Measurements from ENCODE around the gene RPL38. TPM values are rescaled to one million over a fixed set of nuclear protein-coding genes. Genes with fewer than 3 reads are reported as not detected.

RPL38 gene
- total and polyA plus RNA-seq, 2 donors (not counting 1 experiment from before 2014, with no cell fraction given), result 1,185 to 3,018 TPM

DNA sequence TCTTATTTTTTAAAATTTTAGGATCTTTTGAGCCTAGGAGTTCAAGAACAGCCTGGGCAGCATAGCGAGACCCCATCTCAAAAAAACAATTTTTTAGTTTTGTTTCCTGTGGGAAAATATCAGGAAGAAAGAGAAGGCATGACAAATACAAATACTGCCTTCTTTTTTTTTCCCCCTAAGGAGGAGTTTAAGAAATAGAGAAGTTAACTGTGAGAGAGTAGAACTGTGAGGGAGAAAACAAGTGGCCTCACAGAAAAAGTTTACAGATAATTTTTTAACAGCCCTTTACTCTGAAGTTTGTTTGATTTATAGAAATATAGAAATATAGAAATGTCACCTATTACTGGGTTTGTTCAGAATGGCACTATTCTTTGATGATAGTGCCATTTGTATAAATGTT lies 31.0 kb downstream of the RPL38 start:
- H3K9ac ChIP-seq (ENCODE audit: insufficient read depth, low read length), result no peak overlapping the region
- H3K4me3 ChIP-seq (replicated peaks in 1 of 4; ENCODE audit: control extremely low read depth in 1 of 4, insufficient read depth in 1 of 4, low read depth in 3 of 4, low read length in 4 of 4), result no peak overlapping the region
- H3K27me3 ChIP-seq (ENCODE audit: control insufficient read depth, insufficient read depth, low read length), result no peaks in the 10 kb centered on the region
- H3K4me2 ChIP-seq (ENCODE audit: extremely low read depth, insufficient read depth, low read length), result no peak overlapping the region
- no peak for TF ChIP-seq EZH2 (IDR thresholded peaks at IDR 0.05; ENCODE audit: low read length, missing control alignments)
- TF ChIP-seq, protein P1, sequence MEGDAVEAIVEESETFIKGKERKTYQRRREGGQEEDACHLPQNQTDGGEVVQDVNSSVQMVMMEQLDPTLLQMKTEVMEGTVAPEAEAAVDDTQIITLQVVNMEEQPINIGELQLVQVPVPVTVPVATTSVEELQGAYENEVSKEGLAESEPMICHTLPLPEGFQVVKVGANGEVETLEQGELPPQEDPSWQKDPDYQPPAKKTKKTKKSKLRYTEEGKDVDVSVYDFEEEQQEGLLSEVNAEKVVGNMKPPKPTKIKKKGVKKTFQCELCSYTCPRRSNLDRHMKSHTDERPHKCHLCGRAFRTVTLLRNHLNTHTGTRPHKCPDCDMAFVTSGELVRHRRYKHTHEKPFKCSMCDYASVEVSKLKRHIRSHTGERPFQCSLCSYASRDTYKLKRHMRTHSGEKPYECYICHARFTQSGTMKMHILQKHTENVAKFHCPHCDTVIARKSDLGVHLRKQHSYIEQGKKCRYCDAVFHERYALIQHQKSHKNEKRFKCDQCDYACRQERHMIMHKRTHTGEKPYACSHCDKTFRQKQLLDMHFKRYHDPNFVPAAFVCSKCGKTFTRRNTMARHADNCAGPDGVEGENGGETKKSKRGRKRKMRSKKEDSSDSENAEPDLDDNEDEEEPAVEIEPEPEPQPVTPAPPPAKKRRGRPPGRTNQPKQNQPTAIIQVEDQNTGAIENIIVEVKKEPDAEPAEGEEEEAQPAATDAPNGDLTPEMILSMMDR (conservative IDR thresholded peaks at IDR 0.05 in 1 of 2, IDR thresholded peaks at IDR 0.05 in 1 of 2; ENCODE audit: low read depth in 1 of 2, low read length in 2 of 2), result no peak
- no peak overlapping the region for H3K27ac ChIP-seq (ENCODE audit: insufficient read depth, low read length)
- no peak for DNase-seq (ENCODE audit: low read depth in 2 of 2)
- no peak overlapping the region for H2AFZ ChIP-seq (ENCODE audit: low read length)
- no peaks in the 10 kb centered on the region for H3K79me2 ChIP-seq (ENCODE audit: control insufficient read depth, insufficient read depth, low read length)
- H3K36me3 ChIP-seq (ENCODE audit: control insufficient read depth, insufficient read depth, low read length), result no peaks in the 10 kb centered on the region
- H3K9me3 ChIP-seq (ENCODE audit: control insufficient read depth, insufficient read depth, low read depth, low read length), result no peaks in the 10 kb centered on the region
- H4K20me1 ChIP-seq (ENCODE audit: control insufficient read depth, extremely low read depth, insufficient read depth, low read length), result no peaks in the 10 kb centered on the region
- no peaks in the 10 kb centered on the region for H3K4me1 ChIP-seq (ENCODE audit: control insufficient read depth, extremely low read depth, insufficient read depth, low read length)

DNA sequence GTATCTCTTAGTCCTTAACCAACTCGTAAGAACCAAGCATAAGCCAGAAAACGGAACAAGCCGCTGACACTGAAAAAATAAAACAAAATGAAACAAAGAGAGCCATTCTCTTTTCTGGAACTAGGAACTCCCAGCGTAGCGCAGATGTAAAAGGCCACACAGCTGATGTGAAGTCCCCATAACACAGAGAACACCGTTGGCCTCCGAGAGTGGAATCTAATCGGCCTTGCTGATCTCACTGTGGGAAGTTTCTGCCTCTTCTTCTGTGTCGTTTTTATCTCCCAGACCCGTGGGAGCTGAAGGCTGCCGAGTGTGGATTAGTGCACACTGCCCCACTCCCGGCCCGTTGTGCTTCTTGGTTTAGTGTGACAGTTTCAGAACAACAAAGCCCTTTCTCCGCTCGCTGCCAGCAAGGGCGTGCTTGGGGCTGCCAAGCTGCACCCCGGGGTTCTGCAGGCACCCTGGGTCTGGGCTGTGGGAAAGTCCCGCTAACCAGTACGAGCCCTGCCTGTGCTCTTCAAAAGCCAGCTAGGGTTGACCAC lies 31.6 kb downstream of the RPL38 start:
- Histone ChIP-seq H4K20me1 (ENCODE audit: control insufficient read depth, extremely low read depth, insufficient read depth, low read length) (no peaks in the 10 kb centered on the region), H3K9me3 (ENCODE audit: control insufficient read depth, insufficient read depth, low read depth, low read length) (no peaks in the 10 kb centered on the region), H3K4me1 (ENCODE audit: control insufficient read depth, extremely low read depth, insufficient read depth, low read length) (no peaks in the 10 kb centered on the region), H3K36me3 (ENCODE audit: control insufficient read depth, insufficient read depth, low read length) (no peaks in the 10 kb centered on the region), H2AFZ (ENCODE audit: low read length) (no peak overlapping the region), H3K4me2 (ENCODE audit: extremely low read depth, insufficient read depth, low read length) (no peak overlapping the region), H3K9ac (ENCODE audit: insufficient read depth, low read length) (no peak overlapping the region), H3K79me2 (ENCODE audit: control insufficient read depth, insufficient read depth, low read length) (no peaks in the 10 kb centered on the region), H3K27me3 (ENCODE audit: control insufficient read depth, insufficient read depth, low read length) (no peaks in the 10 kb centered on the region), H3K27ac (ENCODE audit: insufficient read depth, low read length) (no peak overlapping the region), H3K4me3 (replicated peaks in 1 of 4; ENCODE audit: control extremely low read depth in 1 of 4, insufficient read depth in 1 of 4, low read depth in 3 of 4, low read length in 4 of 4) (no peak overlapping the region)
- TF ChIP-seq EZH2 (IDR thresholded peaks at IDR 0.05; ENCODE audit: low read length, missing control alignments), result no peak
- TF ChIP-seq, protein P1 (conservative IDR thresholded peaks at IDR 0.05 in 1 of 2, IDR thresholded peaks at IDR 0.05 in 1 of 2; ENCODE audit: low read depth in 1 of 2, low read length in 2 of 2), result no peak
- no peak for DNase-seq (ENCODE audit: low read depth in 2 of 2)

DNA sequence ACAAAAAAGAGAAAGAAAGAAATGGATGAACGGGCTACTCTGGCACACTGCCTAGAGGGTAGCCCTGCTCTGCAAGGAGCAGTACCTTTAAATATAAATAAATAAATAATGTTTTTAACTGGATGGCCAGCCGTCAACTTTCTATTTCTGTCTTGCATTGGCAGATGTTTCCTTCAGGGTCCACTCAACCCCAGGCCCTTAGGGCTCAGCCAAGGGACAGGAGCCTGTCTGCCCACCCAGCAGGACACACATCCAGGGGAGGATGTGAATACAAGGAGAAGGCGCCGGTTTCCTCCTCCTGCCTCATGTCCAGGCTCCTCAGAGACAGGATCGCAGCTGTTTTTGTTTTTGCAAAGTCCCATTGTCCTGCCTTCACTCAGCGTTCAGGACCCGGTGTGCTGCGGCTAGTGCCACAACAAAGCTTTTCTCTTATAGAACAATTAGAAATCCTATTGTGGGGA lies 32.5 kb downstream of the RPL38 start:
- Histone ChIP-seq H3K4me2 (ENCODE audit: extremely low read depth, insufficient read depth, low read length) (no peak overlapping the region), H3K4me3 (replicated peaks in 1 of 4; ENCODE audit: control extremely low read depth in 1 of 4, insufficient read depth in 1 of 4, low read depth in 3 of 4, low read length in 4 of 4) (no peak overlapping the region), H3K36me3 (ENCODE audit: control insufficient read depth, insufficient read depth, low read length) (no peaks in the 10 kb centered on the region), H3K27me3 (ENCODE audit: control insufficient read depth, insufficient read depth, low read length) (no peaks in the 10 kb centered on the region), H3K4me1 (ENCODE audit: control insufficient read depth, extremely low read depth, insufficient read depth, low read length) (no peaks in the 10 kb centered on the region), H3K27ac (ENCODE audit: insufficient read depth, low read length) (no peak overlapping the region), H4K20me1 (ENCODE audit: control insufficient read depth, extremely low read depth, insufficient read depth, low read length) (no peaks in the 10 kb centered on the region), H3K9ac (ENCODE audit: insufficient read depth, low read length) (no peak overlapping the region), H3K79me2 (ENCODE audit: control insufficient read depth, insufficient read depth, low read length) (no peaks in the 10 kb centered on the region), H2AFZ (ENCODE audit: low read length) (no peak overlapping the region), H3K9me3 (ENCODE audit: control insufficient read depth, insufficient read depth, low read depth, low read length) (no peaks in the 10 kb centered on the region)
- no peak for DNase-seq (ENCODE audit: low read depth in 2 of 2)
- no peak for TF ChIP-seq EZH2 (IDR thresholded peaks at IDR 0.05; ENCODE audit: low read length, missing control alignments)
- TF ChIP-seq, protein P1 (conservative IDR thresholded peaks at IDR 0.05 in 1 of 2, IDR thresholded peaks at IDR 0.05 in 1 of 2; ENCODE audit: low read depth in 1 of 2, low read length in 2 of 2), result no peak
